ENCODE measurements around the gene TMEM175.

TMEM175 gene
- long read RNA-seq, donor 1, partial matches to known transcripts = 0 of 6 reads
- long read RNA-seq, donor 1, other reads (novel, unspliced or antisense) = 0 of 6 reads
- long read RNA-seq, donor 2, partial matches to known transcripts = 0 of 2 reads
- long read RNA-seq, donor 2, other reads (novel, unspliced or antisense) = 0 of 2 reads
- long read RNA-seq, donor 3, partial matches to known transcripts = 7 of 10 reads
- long read RNA-seq, donor 3, other reads (novel, unspliced or antisense) = 0 of 10 reads
- long read RNA-seq, donor 4, partial matches to known transcripts = 0 of 5 reads
- long read RNA-seq, donor 4, other reads (novel, unspliced or antisense) = 0 of 5 reads
- long read RNA-seq, donor 5, partial matches to known transcripts = 0 of 3 reads
- long read RNA-seq, donor 5, other reads (novel, unspliced or antisense) = 0 of 3 reads
- long read RNA-seq, donor 6, partial matches to known transcripts = 0 of 4 reads
- long read RNA-seq, donor 6, other reads (novel, unspliced or antisense) = 0 of 4 reads
- long read RNA-seq, donor 7, partial matches to known transcripts = 7 of 16 reads
- long read RNA-seq, donor 7, other reads (novel, unspliced or antisense) = 0 of 16 reads
- long read RNA-seq, donor 8, partial matches to known transcripts = 8 of 12 reads
- long read RNA-seq, donor 8, other reads (novel, unspliced or antisense) = 0 of 12 reads

- DNase-seq = peak; percentile 94
Measured at GRCh38 chr4:931960-932712, at the start of gene TMEM175, which contains the start of gene GAK. TMEM175 (plus strand) TSS chr4:932460; CDS start chr4:947740, 15,280 bp downstream. GAK (minus strand) TSS chr4:932316; CDS start chr4:932187, 129 bp downstream.

DNA sequence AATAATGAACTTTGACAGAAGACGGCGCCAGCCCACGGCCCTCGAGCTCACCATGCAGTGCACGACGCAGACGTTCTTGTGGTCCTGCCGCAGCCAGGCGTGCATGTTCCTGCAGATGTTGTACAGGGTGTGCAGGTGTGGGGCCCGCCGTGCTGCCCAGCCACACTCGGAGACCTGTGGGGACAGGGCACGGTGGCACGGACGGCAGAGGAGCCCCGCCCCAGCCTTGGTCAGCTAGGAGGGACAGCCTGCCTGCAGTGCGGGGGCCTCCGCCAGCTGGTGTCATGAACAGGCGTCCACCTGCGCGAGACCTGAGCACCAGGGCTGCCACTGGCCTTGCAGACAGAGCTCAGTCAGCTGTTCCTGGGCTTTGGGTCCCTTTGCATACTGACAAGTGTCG is 49.6 kb upstream of the TMEM175 start:
- DNase-seq = no peak

DNA sequence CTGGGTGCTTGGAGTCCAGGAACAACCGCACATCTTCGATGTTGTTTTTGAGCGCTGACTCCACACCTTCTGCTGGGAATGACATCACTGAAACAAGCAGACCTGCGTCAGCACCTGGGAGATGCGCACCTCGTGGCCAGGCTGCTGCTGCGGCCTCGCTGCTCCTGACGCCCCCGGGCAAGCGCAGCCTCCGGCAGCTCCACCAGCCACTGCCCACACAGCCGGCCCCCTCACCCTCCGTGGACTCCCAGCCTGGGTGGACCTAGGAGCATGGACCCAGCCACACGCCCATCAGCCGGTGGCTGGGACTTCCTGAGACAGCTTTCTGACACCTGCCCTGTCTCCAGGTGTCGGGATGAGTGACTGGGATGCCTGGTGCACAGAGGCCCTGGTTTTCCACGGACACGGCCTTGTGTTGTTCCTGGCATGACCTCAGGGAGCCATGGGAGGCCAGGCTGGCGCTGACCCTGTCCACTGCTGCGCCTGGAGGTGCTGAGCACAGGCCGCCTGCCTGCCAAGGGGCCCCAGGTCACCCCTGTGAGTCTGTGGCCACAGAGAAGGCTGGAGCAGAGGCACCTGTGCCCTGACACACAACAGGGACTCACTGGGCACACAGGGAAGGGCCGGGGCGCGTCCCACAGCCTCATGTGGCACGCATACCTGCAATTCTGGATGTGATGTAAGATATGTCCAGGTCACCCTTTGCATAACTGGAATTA is 48.7 kb upstream of the TMEM175 start:
- DNase-seq = no peak

DNA sequence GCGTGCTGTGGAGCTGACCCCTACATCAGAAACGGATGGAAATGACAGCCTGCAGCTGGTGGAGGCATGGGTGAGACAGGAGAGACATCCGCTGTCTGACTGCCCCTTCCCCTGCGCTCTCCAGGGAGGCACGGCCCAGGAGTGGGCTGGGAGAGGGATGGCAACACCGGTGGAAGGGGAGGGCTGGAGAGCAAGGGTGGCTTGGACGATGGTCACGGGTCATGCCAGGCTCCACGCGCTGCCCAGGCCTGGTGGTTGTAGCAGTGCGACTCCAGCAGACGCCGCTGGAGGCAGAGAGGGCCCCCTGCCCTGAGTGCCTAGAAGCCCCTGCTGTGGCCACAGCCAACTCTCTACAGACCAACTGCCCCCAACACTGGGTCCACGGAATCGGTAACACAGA is 48.0 kb upstream of the TMEM175 start:
- DNase-seq = no peak

DNA sequence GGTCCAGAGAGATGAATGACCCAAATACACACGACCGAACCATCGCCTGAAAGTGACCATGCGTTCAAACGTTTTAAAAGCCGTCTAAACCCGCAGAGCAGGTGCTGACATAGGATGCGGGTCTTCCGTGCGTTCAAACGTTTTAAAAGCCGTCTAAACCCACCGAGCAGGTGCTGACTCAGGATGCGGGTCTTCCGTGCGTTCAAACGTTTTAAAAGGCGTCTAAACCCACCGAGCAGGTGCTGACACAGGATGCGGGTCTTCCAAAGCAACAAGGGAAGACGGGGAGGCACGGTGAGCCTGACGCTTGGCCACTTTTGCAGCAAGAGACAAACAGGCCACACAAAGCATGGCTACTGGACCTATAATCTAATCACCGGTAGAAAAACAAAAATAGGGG is 47.4 kb upstream of the TMEM175 start:
- no peak for DNase-seq

DNA sequence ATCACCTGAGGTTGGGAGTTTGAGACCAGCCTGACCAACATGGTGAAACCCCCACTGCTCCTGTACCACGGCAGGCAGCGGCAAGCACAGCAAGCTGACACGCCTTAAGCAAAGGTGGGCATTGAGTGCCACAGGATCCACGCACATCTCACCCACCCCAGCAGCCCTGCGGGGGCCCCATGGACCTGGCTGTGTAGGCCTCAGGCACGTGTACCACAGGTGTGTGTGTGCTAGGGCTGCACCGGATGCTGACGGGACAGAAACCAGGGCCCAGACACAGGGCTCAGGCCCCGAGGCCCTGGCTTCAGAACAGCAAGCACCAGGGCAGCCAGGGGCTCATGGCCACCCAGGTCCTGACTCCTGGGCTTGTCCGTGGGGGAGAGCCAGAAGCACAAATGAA is 46.9 kb upstream of the TMEM175 start:
- DNase-seq = no peak

DNA sequence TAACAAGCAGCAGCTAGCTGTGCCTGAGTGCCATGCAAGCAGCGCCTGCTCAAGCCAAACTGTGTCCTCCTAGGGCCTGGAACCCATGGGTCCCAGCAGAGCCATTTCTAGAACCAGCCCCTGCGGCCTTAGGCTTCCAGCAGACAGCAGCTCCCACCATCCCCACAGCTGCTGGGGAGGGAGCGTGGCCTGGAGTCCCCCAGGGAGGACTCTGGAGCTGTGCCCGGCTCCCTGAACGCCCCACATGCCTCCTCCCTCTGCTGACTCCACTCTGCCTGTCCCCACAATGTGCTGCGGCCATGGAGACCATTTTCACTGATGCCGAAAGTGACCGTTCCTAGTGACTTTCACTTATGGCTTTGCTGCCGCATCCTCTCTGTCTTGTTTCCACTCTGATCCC is 46.0 kb upstream of the TMEM175 start:
- no peak for DNase-seq

- no peak for DNase-seq
Measured at GRCh38 chr4:887034-887763, 45.1 kb upstream of the TMEM175 start.

- no peak for DNase-seq
Measured at GRCh38 chr4:888029-888428, 44.2 kb upstream of the TMEM175 start.

DNA sequence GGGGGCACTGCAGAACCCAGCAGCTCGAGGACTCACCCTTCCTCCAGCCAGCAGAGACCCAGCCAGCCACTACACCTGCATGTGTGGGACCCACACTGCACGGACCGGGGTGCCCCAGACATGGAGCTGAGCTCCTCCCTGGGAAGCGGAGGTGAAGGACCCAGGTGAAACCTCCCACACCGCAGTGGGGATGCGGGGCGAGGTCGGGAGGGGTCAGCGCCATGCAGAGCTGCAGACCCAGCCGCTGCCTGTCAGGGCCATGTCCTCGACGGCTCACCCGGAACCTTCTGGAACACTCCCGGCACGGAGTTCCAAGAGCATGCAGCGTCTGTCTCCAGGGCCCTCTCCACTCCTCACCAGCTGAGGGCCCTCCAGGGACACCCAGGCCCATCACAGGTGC is 42.7 kb upstream of the TMEM175 start:
- no peak for DNase-seq

- DNase-seq = no peak
Measured at GRCh38 chr4:890036-890695, 42.1 kb upstream of the TMEM175 start.

- DNase-seq = no peak
Measured at GRCh38 chr4:891747-892146, 40.5 kb upstream of the TMEM175 start.

DNA sequence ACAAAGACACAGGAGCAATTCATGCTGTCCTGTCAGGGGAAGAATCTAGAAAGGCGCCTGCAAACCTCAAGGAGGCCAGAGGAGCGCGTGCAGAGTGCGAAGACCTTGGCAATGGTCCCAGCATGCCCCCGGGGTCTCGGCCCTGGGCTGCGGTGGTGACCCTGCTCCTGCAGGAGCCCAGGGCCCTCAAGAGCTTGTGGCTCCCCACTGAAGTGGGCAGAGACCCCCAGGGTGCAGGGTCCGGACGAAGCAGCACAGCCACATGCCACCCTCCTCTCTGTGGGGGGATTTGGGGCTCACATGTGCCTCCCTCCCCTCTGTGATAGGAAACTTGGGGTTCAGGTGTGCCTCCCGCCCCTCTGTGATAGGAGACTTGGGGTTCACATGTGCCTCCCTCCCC is 39.5 kb upstream of the TMEM175 start:
- DNase-seq = no peak

- no peak for DNase-seq
Measured at GRCh38 chr4:893276-893994, 38.8 kb upstream of the TMEM175 start.

GRCh38 chr4:893995-894705 is 38.1 kb upstream of the TMEM175 start:
- no peak for DNase-seq

- DNase-seq = no peak
Measured at GRCh38 chr4:895596-895995, 36.7 kb upstream of the TMEM175 start.

DNA sequence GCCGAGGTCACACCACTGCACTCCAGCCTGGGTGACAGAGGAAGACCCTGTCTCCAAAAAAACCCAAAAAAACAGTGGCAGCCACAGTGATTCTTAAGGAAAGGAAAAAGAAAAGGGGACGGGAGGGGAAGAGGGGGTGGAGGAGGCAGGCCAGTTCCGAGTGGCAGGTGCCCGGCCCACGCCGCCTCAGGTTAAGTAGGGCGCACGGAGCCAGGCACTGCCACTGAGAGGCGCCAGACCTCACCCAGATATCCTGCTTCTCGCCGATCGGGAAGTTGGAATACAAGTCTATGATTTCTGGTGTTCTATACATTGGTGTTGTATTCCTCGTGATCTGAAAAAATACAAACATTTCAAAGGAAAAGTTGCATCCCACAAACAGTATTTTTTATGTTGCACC is 36.0 kb upstream of the TMEM175 start:
- DNase-seq = no peak

GRCh38 chr4:896630-897029 is 35.6 kb upstream of the TMEM175 start:
- no peak for DNase-seq

DNA sequence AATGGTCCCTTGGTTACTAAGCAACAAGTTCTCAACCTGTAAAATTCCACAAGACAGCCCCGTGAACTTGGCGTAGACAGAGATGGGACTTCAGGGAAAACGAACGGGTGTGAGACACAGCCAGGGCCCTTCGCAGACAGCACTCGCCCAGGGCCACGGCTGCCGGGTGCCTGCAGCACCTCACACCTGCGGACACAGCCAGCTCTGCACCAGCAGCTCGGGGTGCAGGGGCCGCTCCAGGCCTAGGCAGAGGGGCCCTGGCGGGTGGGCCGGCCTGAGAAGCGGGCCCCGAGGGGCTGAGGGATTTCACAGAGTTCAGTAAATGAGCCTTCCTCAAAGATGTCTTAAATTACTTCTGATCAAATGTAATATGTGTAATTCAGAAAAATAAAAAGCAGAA is 34.1 kb upstream of the TMEM175 start:
- DNase-seq = no peak
